ENCODE data around the gene NRXN2. TPM values are rescaled to one million over a fixed set of nuclear protein-coding genes. Genes with fewer than 3 reads are reported as not detected.

NRXN2 gene
- total RNA-seq, 1 donor from 2014 or later = 2.2 TPM

DNA sequence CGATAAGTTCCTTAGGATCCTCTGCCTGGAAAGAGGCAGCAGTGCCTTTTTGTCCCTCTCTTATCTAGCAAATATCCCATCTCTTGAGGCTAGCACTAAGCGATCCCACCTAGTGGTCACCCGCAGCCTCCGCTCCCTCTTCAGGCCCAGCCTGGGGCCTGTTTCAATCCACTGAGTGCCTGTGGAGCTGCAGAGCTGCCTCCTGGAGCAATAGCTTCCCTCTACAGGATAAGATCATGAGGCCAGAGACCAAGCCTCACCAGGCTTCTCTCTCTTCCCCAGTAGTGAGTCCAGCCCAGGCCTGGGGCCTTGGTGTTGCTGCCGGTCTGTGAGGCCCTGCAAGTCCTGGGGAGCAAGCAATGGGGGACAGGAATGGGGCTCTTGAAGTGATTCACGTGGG lies 66.1 kb downstream of the NRXN2 start:
- Histone ChIP-seq H3K4me3 (no peak overlapping the region), H3K36me3 (no peaks in the 10 kb centered on the region), H3F3A (ENCODE audit: low read depth) (peaks cover 8% of the 10 kb centered on the region), H3K27me3 (no peaks in the 10 kb centered on the region), H3K27ac (no peak overlapping the region), H2AFZ (replicated peaks) (peak overlapping the region; percentile 93), H4K20me1 (ENCODE audit: low read depth) (no peaks in the 10 kb centered on the region), H3K4me1 (peaks cover 12% of the 10 kb centered on the region), H3K79me2 (ENCODE audit: low read depth) (no peaks in the 10 kb centered on the region), H3K4me2 (peak overlapping the region; percentile 27), H3K9me3 (ENCODE audit: low read depth) (no peaks in the 10 kb centered on the region), H3K9ac (no peak overlapping the region)
- TF ChIP-seq EZH2phosphoT487 (IDR thresholded peaks at IDR 0.05) (no peak), EZH2 (IDR thresholded peaks at IDR 0.05) (no peak)
- TF ChIP-seq, protein P1, sequence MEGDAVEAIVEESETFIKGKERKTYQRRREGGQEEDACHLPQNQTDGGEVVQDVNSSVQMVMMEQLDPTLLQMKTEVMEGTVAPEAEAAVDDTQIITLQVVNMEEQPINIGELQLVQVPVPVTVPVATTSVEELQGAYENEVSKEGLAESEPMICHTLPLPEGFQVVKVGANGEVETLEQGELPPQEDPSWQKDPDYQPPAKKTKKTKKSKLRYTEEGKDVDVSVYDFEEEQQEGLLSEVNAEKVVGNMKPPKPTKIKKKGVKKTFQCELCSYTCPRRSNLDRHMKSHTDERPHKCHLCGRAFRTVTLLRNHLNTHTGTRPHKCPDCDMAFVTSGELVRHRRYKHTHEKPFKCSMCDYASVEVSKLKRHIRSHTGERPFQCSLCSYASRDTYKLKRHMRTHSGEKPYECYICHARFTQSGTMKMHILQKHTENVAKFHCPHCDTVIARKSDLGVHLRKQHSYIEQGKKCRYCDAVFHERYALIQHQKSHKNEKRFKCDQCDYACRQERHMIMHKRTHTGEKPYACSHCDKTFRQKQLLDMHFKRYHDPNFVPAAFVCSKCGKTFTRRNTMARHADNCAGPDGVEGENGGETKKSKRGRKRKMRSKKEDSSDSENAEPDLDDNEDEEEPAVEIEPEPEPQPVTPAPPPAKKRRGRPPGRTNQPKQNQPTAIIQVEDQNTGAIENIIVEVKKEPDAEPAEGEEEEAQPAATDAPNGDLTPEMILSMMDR (IDR thresholded peaks at IDR 0.05) = peak; percentile 62
- H3K27ac Mint-ChIP-seq = no peak overlapping the region
- no peak overlapping the region for H3K4me3 Mint-ChIP-seq
- no peaks in the 10 kb centered on the region for H3K9me3 Mint-ChIP-seq
- peak; percentile 77 for DNase-seq (ENCODE audit: low spot score)
- H3K36me3 Mint-ChIP-seq = no peaks in the 10 kb centered on the region
- H3K27me3 Mint-ChIP-seq (ENCODE audit: insufficient read depth, low read depth) = peaks cover 2% of the 10 kb centered on the region
- peaks cover 13% of the 10 kb centered on the region for H3K4me1 Mint-ChIP-seq

DNA sequence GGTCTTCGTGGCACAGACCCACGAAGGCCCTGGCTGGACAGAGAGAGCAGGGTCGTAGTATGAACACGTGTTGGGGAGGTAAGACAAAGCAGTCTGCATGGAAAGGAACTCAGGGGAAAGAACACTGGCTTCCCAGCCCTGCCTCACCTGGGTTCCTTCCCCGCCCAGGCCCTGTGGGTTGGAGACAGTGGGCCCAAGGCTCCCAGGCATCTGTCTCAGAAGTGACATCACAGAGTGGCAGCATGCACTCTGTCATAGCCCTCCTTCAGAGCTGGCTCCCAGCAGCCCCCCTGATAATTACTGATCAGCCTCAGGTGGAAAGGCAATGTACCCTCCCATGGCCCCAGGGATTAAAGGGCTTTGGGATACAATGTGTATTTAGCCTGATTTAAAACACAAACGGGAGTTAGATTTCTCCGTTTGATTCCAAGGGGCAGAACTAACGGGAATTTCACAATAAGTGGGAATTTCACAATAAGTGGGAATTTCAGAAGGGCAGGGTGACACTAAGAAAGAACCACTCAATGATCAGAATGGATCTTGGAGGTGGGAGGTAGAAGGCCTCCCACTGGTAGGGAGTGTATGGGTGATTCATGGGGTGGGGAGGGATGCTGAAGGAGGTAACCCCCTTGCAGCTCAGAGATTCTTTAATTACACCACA lies 66.9 kb downstream of the NRXN2 start:
- H3F3A ChIP-seq (ENCODE audit: low read depth) = peaks cover 8% of the 10 kb centered on the region
- Mint-ChIP-seq H3K9me3 (no peaks in the 10 kb centered on the region), H3K4me3 (no peak overlapping the region), H3K27ac (no peak overlapping the region), H3K27me3 (ENCODE audit: insufficient read depth, low read depth) (peaks cover 2% of the 10 kb centered on the region), H3K36me3 (no peaks in the 10 kb centered on the region), H3K4me1 (peaks cover 13% of the 10 kb centered on the region)
- no peaks in the 10 kb centered on the region for H3K79me2 ChIP-seq (ENCODE audit: low read depth)
- no peaks in the 10 kb centered on the region for H3K9me3 ChIP-seq (ENCODE audit: low read depth)
- H3K4me3 ChIP-seq = no peak overlapping the region
- H3K27me3 ChIP-seq = no peaks in the 10 kb centered on the region
- H4K20me1 ChIP-seq (ENCODE audit: low read depth) = no peaks in the 10 kb centered on the region
- H3K36me3 ChIP-seq = no peaks in the 10 kb centered on the region
- DNase-seq (ENCODE audit: low spot score) = no peak
- H3K4me2 ChIP-seq = peak overlapping the region; percentile 27
- no peak overlapping the region for H2AFZ ChIP-seq (replicated peaks)
- H3K27ac ChIP-seq = no peak overlapping the region
- peaks cover 12% of the 10 kb centered on the region for H3K4me1 ChIP-seq
- TF ChIP-seq, protein P1 (IDR thresholded peaks at IDR 0.05) = no peak
- TF ChIP-seq EZH2 (IDR thresholded peaks at IDR 0.05) = no peak
- no peak for TF ChIP-seq EZH2phosphoT487 (IDR thresholded peaks at IDR 0.05)
- H3K9ac ChIP-seq = no peak overlapping the region

DNA sequence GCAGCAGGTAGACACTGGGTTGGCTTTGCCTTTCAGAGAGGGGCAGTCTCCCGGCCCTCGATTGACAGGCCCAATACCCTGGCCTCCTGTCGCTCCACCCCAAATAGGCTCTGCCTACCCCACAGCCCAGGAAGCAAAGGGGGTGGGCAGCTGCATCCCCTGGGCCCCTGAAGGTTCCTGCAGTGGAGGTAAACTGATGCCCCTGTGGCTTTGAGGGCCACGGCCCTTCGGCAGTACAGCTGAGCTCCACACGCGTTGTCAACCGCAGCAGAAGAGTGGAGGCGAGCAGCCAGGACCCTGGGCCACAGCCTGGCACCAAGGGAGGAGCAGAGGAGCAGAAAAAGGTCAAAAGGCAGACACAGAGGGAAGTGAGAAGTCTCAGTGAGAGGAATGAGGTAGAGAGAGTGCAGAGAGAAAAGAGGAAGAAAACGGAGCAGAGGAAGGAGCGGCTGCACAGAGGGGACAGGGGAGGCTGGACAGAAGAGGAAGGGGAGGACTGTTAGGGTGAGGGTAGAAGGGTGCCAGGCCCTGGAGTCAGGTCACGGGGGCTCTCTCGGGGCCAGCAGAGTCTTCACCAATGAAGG lies 67.9 kb downstream of the NRXN2 start:
- Histone ChIP-seq H3K4me3 (no peak overlapping the region), H2AFZ (replicated peaks) (no peak overlapping the region), H3K27me3 (no peaks in the 10 kb centered on the region), H3K27ac (no peak overlapping the region), H3K9me3 (ENCODE audit: low read depth) (no peaks in the 10 kb centered on the region), H3K36me3 (no peaks in the 10 kb centered on the region), H3K4me1 (peaks cover 12% of the 10 kb centered on the region), H3K9ac (no peak overlapping the region), H3K4me2 (no peak overlapping the region), H4K20me1 (ENCODE audit: low read depth) (no peaks in the 10 kb centered on the region), H3F3A (ENCODE audit: low read depth) (peaks cover 8% of the 10 kb centered on the region), H3K79me2 (ENCODE audit: low read depth) (no peaks in the 10 kb centered on the region)
- H3K27ac Mint-ChIP-seq = no peak overlapping the region
- H3K4me3 Mint-ChIP-seq = no peak overlapping the region
- TF ChIP-seq EZH2phosphoT487 (IDR thresholded peaks at IDR 0.05) = no peak
- TF ChIP-seq, protein P1 (IDR thresholded peaks at IDR 0.05) = no peak
- TF ChIP-seq EZH2 (IDR thresholded peaks at IDR 0.05) = no peak
- H3K9me3 Mint-ChIP-seq = no peaks in the 10 kb centered on the region
- peaks cover 13% of the 10 kb centered on the region for H3K4me1 Mint-ChIP-seq
- H3K27me3 Mint-ChIP-seq (ENCODE audit: insufficient read depth, low read depth) = peaks cover 9% of the 10 kb centered on the region
- DNase-seq (ENCODE audit: low spot score) = no peak
- H3K36me3 Mint-ChIP-seq = no peaks in the 10 kb centered on the region
